HG02885 (cell line): Measurements from ENCODE around the gene SLC9C2.
A peak's percentile ranks its signal among the peaks of the same experiment; 100 is the strongest.
"Not testable (repeated sequence)": the region's sequence is repeated elsewhere in the genome, so short reads cannot be mapped to it uniquely, and the experiment has no call there.

Experiments used
- ATAC-seq: cut with Tn5 transposase; IDR thresholded peaks from one replicate; pipeline ENCODE4 v1.9.1; 2021; ENCODE audit warnings: mild to moderate bottlenecking; ENCODE audit not compliant: unreplicated experiment, poor library complexity

Gene SLC9C2

GRCh38 chr1:173580658-173581057 lies 22.2 kb downstream of the SLC9C2 start:
- ATAC-seq = no peak

GRCh38 chr1:173580071-173580470 lies 22.8 kb downstream of the SLC9C2 start:
- ATAC-seq = no peak

GRCh38 chr1:173573596-173573995 lies 29.3 kb downstream of the SLC9C2 start:
- ATAC-seq = no peak

GRCh38 chr1:173572201-173572873 lies 30.5 kb downstream of the SLC9C2 start:
- ATAC-seq = no peak

DNA sequence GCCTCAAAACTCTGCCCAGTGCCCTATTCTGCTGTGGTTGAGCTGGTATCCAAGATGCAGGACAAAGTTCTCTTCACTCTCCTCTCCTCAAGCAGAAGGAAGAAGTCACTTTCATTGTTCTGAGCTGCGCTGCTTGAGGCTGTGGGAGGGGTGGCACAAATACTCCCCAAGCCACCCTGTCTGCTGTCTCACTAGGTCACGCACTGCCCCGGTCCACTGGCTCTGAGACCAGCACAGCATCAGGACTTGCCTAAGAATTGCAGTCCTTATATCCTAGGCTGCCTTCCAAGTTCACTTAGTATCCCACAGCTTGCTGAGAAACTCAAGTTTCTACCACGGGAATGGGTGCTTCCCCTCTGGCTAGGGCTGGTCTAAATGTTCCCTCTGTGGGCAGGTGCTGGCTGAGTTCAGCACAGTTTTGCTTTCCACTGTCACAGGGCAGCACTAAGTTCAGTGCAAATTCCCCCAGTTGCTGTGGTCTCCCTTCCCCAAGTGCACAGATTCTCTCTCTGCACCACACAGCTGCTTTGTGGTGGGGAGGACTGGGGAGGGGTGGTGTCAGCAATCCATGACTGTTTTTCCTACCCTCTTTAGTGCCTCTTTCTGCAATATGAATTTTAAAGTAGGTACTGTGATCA lies 32.4 kb downstream of the SLC9C2 start:
- ATAC-seq = peak; percentile 76

DNA sequence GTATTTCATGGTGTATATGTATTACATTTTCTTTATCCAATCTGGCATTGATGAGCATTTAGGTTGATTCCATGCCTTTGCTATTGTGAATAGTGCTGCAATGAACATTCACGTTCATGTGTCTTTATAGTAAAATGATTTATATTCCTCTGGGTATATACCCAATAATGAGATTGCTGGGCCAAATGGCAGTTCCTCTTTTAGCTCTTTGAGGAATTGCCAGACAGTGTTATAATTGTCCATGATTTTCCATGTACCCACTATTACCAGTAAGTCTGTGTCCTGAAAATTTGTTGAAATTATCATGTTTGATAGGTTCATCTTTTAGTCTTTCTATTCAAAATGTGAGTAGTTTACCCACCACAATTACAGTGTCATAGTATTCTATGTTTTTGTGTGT lies 34.4 kb downstream of the SLC9C2 start:
- ATAC-seq = no peak

GRCh38 chr1:173563846-173564245 lies 39.0 kb downstream of the SLC9C2 start:
- not testable (repeated sequence) for ATAC-seq

- ATAC-seq = no peak
Measured at GRCh38 chr1:173562813-173563212, 40.1 kb downstream of the SLC9C2 start.

- ATAC-seq = no peak
Measured at GRCh38 chr1:173561263-173561662, 41.6 kb downstream of the SLC9C2 start.

DNA sequence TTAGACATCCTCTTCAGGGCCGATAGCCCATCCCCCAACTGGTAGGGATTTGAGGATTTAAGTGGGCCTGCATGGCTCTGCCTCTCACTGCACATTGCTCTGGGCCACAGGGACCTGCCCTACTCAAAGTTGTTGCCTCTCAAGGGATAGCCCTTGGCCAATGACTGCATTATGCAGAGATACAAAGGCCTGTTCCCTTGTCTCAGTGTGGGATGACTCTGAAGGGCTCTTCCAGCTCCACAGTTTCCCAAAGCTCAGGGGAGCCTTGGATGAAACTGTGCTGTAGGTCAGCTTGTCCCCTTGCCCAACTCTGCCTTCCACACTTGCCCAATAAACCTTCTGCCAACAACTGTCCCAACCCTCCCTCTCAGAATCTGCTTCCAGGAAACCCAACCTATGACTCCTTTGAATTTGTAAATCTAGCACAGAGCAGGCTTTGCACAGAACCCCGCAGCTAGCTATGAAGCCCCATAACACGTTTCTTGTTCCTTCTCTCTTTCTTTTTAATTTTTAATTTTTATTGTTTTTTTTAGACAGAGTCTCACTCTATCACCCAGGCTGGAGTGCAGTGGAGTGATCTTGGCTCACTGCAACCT lies 42.5 kb downstream of the SLC9C2 start:
- no peak for ATAC-seq

DNA sequence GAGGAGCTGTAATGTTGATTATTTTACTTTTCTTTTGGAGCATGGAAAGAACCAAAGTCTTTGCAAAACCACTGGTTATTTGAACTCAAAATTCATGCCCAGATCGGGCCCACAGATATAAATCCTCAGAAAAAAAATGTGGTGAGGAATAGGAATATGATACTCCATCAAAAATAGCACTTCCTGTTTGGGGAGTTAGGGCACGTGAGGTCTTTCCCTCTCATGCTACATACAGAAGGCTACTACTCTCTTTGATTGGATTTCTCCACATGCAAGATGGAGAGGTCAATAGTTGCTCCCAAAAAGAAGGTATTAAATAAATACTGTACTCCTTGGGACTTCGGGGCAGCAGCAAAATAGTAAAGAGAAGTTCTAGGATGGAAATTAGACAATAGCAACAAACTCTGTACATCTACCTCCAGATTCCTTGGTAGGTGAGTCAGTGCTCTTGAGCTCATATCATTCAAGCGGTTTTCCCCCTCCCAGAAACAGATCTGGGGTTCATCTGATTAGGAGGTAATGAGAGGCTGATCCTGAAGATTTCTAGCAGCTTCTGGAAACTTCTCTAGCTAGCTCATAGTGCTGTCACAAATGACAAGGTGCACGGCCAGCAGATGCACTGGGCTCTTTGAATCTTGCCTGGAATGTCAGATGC lies 47.1 kb downstream of the SLC9C2 start:
- ATAC-seq = no peak

- ATAC-seq = no peak
Measured at GRCh38 chr1:173554541-173555250, 48.2 kb downstream of the SLC9C2 start.

- no peak for ATAC-seq
Measured at GRCh38 chr1:173554089-173554488, 48.8 kb downstream of the SLC9C2 start.

- ATAC-seq = no peak
Measured at GRCh38 chr1:173553312-173553711, 49.6 kb downstream of the SLC9C2 start.

DNA sequence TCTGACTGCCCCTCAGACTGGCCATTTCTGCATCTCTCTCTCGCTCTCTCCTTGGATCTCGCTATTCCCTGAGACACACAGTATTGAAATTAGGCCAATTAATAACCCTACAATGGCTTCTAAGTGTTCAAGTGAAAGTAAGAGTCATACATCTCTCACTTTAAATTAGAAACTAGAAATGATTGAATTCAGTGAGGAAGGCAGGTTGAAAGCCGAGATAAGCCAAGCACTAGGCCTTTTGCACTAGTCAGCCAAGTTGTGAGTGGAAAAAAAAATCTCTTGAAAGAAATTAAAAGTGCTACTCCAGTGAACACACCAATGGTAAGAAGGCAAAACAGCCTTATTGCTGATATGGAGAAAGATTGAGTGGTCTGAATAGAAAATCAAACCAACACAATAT lies 51.2 kb downstream of the SLC9C2 start:
- ATAC-seq = no peak

- no peak for ATAC-seq
Measured at GRCh38 chr1:173549813-173550212, 53.1 kb downstream of the SLC9C2 start.

DNA sequence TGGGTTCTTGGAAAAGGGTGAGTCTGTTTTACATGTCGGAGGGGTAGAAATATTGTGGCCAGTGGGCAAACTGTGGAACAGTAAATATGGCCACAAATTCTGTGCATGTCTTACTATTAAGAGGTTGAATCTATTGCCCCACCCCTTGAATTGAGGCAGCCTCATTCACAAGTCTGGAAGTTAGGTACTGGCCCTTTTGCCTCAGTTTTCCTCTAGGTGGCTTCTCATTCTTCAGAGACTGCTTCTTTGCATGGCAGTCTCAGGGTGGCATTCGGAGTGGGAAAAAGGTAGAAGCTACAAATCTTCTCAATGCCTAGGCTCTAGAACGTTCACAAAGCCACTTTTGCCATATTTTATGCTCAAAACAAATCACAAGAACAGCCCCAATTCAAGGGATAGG lies 57.2 kb downstream of the SLC9C2 start:
- no peak for ATAC-seq

DNA sequence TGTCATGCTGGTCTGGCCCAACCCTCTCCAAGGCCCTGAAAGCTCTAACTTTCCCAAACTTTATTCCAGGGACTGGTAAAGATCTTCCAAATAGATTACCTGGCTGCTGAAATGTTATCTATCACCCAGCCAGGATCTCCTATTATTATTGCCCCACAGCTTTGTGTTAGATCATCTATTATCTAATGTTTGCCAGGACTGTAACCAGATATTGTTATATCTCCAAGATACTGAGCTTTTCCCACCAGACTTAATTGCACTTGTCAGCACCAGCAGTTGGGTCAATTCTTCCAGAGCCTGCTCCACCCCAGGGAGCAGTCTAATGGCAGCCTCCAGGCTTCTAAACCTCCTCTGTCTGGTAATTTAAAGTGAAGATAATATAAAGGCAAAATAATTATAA lies 66.6 kb downstream of the SLC9C2 start:
- no peak for ATAC-seq

DNA sequence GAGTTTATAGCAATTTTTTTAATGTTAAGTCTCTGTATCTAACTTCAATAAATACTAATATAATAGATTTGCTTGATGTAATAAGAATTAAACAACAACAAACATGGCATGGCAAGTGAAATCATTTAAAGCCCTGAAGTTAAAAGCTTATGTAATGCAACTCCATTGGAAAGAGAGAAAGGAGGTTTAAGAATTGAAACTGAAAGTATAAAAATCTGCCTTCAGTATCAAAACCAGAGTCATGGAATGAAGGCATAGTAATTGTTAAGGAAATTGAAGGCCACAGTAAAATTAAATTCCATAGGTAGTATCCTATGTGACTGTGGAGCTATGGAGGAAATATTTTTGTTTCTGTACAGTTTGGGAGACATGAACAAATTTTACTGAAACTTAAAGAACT lies 70.6 kb downstream of the SLC9C2 start:
- ATAC-seq = no peak

DNA sequence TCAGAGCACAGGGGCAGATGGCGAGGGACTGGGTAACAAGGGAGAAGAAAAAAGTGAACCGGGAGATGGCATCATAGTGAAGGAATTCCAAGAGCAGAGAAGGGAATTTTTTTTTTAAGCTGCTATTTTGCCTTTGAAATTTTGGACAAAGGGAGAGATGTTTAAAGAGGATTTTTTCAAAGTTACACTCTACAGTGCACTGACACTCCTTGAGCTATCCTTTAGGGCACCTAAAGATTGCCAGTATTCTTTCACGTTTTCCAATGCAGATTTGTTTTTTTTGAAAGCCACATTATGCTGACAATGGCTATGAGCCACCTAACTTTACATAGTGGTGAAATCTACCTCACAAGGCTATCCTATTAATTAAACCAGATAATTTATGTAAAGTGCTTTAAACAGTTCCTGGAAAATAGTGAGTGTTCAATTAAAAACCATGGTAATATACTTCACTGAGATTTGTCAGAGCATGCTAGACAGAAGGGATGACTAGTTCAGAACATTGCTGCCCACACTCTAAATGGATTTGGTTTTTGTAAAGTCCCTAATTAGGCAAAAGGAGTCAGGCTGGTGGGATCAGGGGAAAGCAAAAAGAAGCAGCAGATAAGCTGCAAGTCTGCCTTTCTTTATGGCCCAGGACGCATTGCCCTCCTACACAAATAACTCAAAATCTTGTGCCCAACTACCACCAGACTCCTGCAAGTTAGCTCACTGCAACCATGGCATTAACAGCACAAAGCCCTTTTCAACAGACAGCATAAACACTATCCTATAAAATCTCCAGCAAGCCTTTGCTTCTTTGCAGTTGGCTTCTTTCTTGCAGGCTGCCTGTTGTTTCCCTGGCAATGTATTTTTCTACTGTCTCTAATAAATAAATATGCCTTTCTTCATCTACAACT lies 71.8 kb downstream of the SLC9C2 start:
- ATAC-seq = no peak
